ENCODE results near the gene APOLD1.
A peak's percentile ranks its signal among the peaks of the same experiment; 100 is the strongest.

The APOLD1 gene

DNA sequence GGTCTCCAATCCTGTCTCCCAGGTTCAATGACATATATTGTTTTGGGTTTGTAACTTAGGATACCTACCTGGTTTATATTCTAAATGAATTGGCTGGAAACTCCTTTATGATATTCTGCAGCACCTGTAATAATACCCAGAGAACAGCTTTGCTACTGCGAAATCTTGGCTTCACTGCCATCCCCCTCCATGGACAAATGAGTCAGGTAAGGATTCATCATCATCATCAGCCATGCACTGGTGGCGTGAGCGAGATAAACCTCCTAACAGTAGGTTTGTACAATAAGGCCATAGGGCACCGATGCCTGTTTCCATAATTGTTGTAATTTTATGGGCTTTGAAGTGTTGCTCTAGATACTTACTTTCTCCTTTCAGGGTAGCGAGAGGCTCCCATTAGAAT, 38.4 kb downstream of the APOLD1 start:
- peak overlapping the region; percentile 28 for H2BK120ac ChIP-seq (ENCODE audit: low read depth, low read length)
- no CpG with 5 or more reads among the region's 5 CpGs for WGBS (ENCODE audit: extremely low coverage, insufficient coverage, low lambda C conversion rate)
- H3K18ac ChIP-seq (ENCODE audit: low read length) = peak overlapping the region; percentile 31
- no peak overlapping the region for H3K9ac ChIP-seq (ENCODE audit: low read length)
- H2AK5ac ChIP-seq (ENCODE audit: low read length) = no peak overlapping the region
- no peaks in the 10 kb centered on the region for H3K27me3 ChIP-seq (ENCODE audit: insufficient read depth, low read length, poor library complexity)
- H3K56ac ChIP-seq (ENCODE audit: low read length) = no peak overlapping the region
- H3K79me2 ChIP-seq (ENCODE audit: control insufficient read depth, insufficient read depth, low read length) = no peaks in the 10 kb centered on the region
- peaks cover 3% of the 10 kb centered on the region for H3K79me1 ChIP-seq (ENCODE audit: low read length)
- no peak for DNase-seq
- peak overlapping the region; percentile 36 for H3K4ac ChIP-seq (ENCODE audit: low read depth, low read length)
- H3K23ac ChIP-seq (ENCODE audit: low read length) = no peak overlapping the region
- H4K5ac ChIP-seq (ENCODE audit: low read length) = no peak overlapping the region
- H2BK15ac ChIP-seq (replicated peaks; ENCODE audit: low read depth) = no peak overlapping the region
- no peak overlapping the region for H4K8ac ChIP-seq (ENCODE audit: low read depth, low read length)
- no peaks in the 10 kb centered on the region for H3K4me1 ChIP-seq (ENCODE audit: control insufficient read depth, low read depth, low read length)
- no peak overlapping the region for H3K4me2 ChIP-seq (ENCODE audit: low read length)
- H3K4me3 ChIP-seq (ENCODE audit: low read length) = no peak overlapping the region
- no peak overlapping the region for H3K27ac ChIP-seq (ENCODE audit: low read depth, low read length)
- peaks cover 12% of the 10 kb centered on the region for H3K36me3 ChIP-seq (ENCODE audit: control insufficient read depth, insufficient read depth, low read length)
- no peak overlapping the region for H2BK5ac ChIP-seq (ENCODE audit: low read length)

DNA sequence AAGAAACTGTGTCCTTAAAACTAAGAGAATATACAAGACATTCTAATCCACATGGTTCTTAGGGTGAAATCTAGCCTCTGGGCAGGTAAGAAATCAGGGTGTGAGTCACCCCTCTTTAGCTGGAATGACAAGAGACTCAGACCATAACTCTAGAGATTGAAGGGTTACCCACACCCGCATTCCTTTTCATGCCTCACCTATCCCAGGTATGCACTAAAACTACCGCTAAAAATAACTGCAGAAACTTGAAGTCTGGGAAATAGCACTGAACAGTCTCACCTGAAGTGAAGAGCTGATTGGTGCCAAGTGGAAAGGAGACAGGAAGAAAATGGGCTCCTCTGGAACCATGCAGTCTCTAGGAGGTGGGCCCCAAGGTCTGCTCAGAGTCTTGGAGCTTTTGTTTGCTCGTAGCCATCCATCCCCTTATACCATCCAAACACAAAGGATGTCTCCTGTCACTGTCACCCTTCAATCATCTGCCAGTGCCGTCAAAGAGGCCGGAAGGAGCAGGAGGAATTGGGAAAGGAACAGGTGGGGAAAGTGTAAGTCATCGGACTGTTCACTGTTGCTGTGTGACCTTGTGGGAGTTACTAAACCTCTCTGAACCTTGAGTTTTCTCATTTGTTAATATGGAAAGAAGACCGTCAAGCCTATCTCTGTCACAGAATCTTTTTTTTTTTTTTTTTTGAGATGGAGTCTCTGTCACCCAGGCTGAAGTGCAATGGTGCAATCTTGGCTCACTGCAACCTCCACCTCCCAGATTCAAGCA, 50.1 kb downstream of the APOLD1 start:
- Histone ChIP-seq H3K4me3 (ENCODE audit: low read length) (no peak overlapping the region), H3K18ac (ENCODE audit: low read length) (no peak overlapping the region), H4K5ac (ENCODE audit: low read length) (no peak overlapping the region), H3K4me1 (ENCODE audit: control insufficient read depth, low read depth, low read length) (no peaks in the 10 kb centered on the region), H3K27me3 (ENCODE audit: insufficient read depth, low read length, poor library complexity) (no peaks in the 10 kb centered on the region), H3K4me2 (ENCODE audit: low read length) (no peak overlapping the region), H2BK15ac (replicated peaks; ENCODE audit: low read depth) (no peak overlapping the region), H3K79me1 (ENCODE audit: low read length) (no peaks in the 10 kb centered on the region), H3K36me3 (ENCODE audit: control insufficient read depth, insufficient read depth, low read length) (peaks cover 5% of the 10 kb centered on the region), H2BK120ac (ENCODE audit: low read depth, low read length) (no peak overlapping the region), H3K79me2 (ENCODE audit: control insufficient read depth, insufficient read depth, low read length) (no peaks in the 10 kb centered on the region), H3K4ac (ENCODE audit: low read depth, low read length) (no peak overlapping the region), H2AK5ac (ENCODE audit: low read length) (no peak overlapping the region), H4K8ac (ENCODE audit: low read depth, low read length) (no peak overlapping the region), H3K27ac (ENCODE audit: low read depth, low read length) (no peak overlapping the region), H3K23ac (ENCODE audit: low read length) (no peak overlapping the region), H3K9ac (ENCODE audit: low read length) (no peak overlapping the region), H3K56ac (ENCODE audit: low read length) (no peak overlapping the region), H2BK5ac (ENCODE audit: low read length) (no peak overlapping the region)
- DNase-seq = peak; percentile 61
- WGBS (ENCODE audit: extremely low coverage, insufficient coverage, low lambda C conversion rate) = no CpG with 5 or more reads among the region's 7 CpGs

GRCh38 chr12:12836571-12836970, 51.1 kb downstream of the APOLD1 start:
- H3K79me1 ChIP-seq (ENCODE audit: low read length) = no peaks in the 10 kb centered on the region
- H3K56ac ChIP-seq (ENCODE audit: low read length) = no peak overlapping the region
- H2AK5ac ChIP-seq (ENCODE audit: low read length) = no peak overlapping the region
- no peak for DNase-seq
- no peak overlapping the region for H3K4ac ChIP-seq (ENCODE audit: low read depth, low read length)
- H4K5ac ChIP-seq (ENCODE audit: low read length) = no peak overlapping the region
- WGBS (ENCODE audit: extremely low coverage, insufficient coverage, low lambda C conversion rate) = no CpG with 5 or more reads among the region's 6 CpGs
- no peak overlapping the region for H2BK5ac ChIP-seq (ENCODE audit: low read length)
- H3K79me2 ChIP-seq (ENCODE audit: control insufficient read depth, insufficient read depth, low read length) = no peaks in the 10 kb centered on the region
- no peak overlapping the region for H3K4me3 ChIP-seq (ENCODE audit: low read length)
- peaks cover 5% of the 10 kb centered on the region for H3K36me3 ChIP-seq (ENCODE audit: control insufficient read depth, insufficient read depth, low read length)
- H3K27ac ChIP-seq (ENCODE audit: low read depth, low read length) = no peak overlapping the region
- H3K9ac ChIP-seq (ENCODE audit: low read length) = no peak overlapping the region
- no peak overlapping the region for H4K8ac ChIP-seq (ENCODE audit: low read depth, low read length)
- H2BK15ac ChIP-seq (replicated peaks; ENCODE audit: low read depth) = no peak overlapping the region
- no peaks in the 10 kb centered on the region for H3K27me3 ChIP-seq (ENCODE audit: insufficient read depth, low read length, poor library complexity)
- no peak overlapping the region for H3K4me2 ChIP-seq (ENCODE audit: low read length)
- H3K23ac ChIP-seq (ENCODE audit: low read length) = no peak overlapping the region
- H3K4me1 ChIP-seq (ENCODE audit: control insufficient read depth, low read depth, low read length) = no peaks in the 10 kb centered on the region
- H3K18ac ChIP-seq (ENCODE audit: low read length) = no peak overlapping the region
- H2BK120ac ChIP-seq (ENCODE audit: low read depth, low read length) = no peak overlapping the region

DNA sequence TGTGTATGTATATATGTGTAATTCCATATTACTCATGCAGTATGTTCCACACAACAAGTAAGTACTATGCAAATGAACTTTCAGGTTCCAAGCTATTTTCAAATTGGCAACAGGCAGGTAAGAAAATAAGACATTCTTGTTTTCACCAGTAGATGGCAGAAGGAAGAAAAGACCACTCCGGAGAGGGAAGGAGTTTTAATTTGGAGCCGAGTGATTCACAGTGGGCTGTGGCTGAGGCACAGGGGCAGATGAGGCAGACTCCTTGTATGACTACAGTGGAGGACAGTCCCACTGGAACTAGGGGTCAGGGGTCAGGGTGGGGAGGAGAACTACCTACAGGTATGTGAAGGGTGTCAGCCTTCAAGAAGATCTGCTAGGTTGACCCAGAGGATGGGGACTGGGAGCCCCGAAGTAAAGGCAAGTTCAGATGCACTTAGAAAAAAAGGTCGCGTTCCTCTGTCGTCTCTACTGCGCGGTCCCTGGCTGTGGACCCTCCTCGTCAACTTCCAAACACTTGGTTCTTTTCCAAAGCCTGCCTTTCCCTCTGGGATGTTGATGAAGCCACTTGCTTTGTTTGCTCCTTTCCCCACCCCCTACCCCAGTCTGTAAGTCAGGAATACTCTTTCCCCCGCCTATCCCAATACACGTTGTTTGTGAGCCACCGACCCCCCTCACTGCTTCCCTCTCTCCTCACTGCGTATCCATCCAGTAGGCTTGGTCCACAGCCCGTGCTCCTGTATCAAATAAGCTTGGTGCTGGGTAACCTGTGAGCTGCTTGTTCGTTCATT, 51.8 kb downstream of the APOLD1 start:
- H3K79me2 ChIP-seq (ENCODE audit: control insufficient read depth, insufficient read depth, low read length) = no peaks in the 10 kb centered on the region
- peaks cover 5% of the 10 kb centered on the region for H3K36me3 ChIP-seq (ENCODE audit: control insufficient read depth, insufficient read depth, low read length)
- no CpG with 5 or more reads among the region's 15 CpGs for WGBS (ENCODE audit: extremely low coverage, insufficient coverage, low lambda C conversion rate)
- no peak overlapping the region for H3K4ac ChIP-seq (ENCODE audit: low read depth, low read length)
- H3K4me1 ChIP-seq (ENCODE audit: control insufficient read depth, low read depth, low read length) = no peaks in the 10 kb centered on the region
- no peaks in the 10 kb centered on the region for H3K27me3 ChIP-seq (ENCODE audit: insufficient read depth, low read length, poor library complexity)
- no peak overlapping the region for H2BK5ac ChIP-seq (ENCODE audit: low read length)
- H3K18ac ChIP-seq (ENCODE audit: low read length) = no peak overlapping the region
- H3K79me1 ChIP-seq (ENCODE audit: low read length) = no peaks in the 10 kb centered on the region
- no peak overlapping the region for H4K8ac ChIP-seq (ENCODE audit: low read depth, low read length)
- no peak overlapping the region for H2AK5ac ChIP-seq (ENCODE audit: low read length)
- H4K5ac ChIP-seq (ENCODE audit: low read length) = no peak overlapping the region
- no peak overlapping the region for H3K9ac ChIP-seq (ENCODE audit: low read length)
- H2BK120ac ChIP-seq (ENCODE audit: low read depth, low read length) = no peak overlapping the region
- no peak overlapping the region for H3K4me2 ChIP-seq (ENCODE audit: low read length)
- no peak overlapping the region for H3K27ac ChIP-seq (ENCODE audit: low read depth, low read length)
- H3K4me3 ChIP-seq (ENCODE audit: low read length) = no peak overlapping the region
- no peak overlapping the region for H3K56ac ChIP-seq (ENCODE audit: low read length)
- no peak overlapping the region for H3K23ac ChIP-seq (ENCODE audit: low read length)
- no peak overlapping the region for H2BK15ac ChIP-seq (replicated peaks; ENCODE audit: low read depth)
- DNase-seq = peak; percentile 76

DNA sequence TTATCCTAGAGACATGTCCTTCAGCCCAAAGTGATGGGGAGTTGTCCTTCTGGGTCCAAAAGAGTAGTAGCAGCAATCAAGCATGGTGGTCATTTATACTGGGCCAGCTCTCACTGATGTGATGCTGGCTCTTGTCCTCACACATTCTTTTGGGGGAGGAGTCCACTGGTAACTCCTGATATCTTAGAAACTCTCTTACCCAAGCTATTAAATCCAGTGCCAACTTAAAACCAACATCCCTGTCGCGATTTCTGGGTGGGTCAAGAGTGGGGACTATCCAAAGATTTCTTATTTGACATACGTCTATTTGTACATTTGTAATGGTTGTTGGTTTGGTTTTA, 52.3 kb downstream of the APOLD1 start:
- Histone ChIP-seq H3K27me3 (ENCODE audit: insufficient read depth, low read length, poor library complexity) (no peaks in the 10 kb centered on the region), H3K4me1 (ENCODE audit: control insufficient read depth, low read depth, low read length) (no peaks in the 10 kb centered on the region), H3K18ac (ENCODE audit: low read length) (no peak overlapping the region), H3K4me3 (ENCODE audit: low read length) (no peak overlapping the region), H3K4me2 (ENCODE audit: low read length) (no peak overlapping the region), H3K79me1 (ENCODE audit: low read length) (no peaks in the 10 kb centered on the region), H3K56ac (ENCODE audit: low read length) (no peak overlapping the region), H2BK5ac (ENCODE audit: low read length) (no peak overlapping the region), H4K8ac (ENCODE audit: low read depth, low read length) (no peak overlapping the region), H2BK15ac (replicated peaks; ENCODE audit: low read depth) (no peak overlapping the region), H3K79me2 (ENCODE audit: control insufficient read depth, insufficient read depth, low read length) (no peaks in the 10 kb centered on the region), H3K23ac (ENCODE audit: low read length) (no peak overlapping the region), H3K27ac (ENCODE audit: low read depth, low read length) (no peak overlapping the region), H3K36me3 (ENCODE audit: control insufficient read depth, insufficient read depth, low read length) (peaks cover 1% of the 10 kb centered on the region), H3K9ac (ENCODE audit: low read length) (no peak overlapping the region), H2BK120ac (ENCODE audit: low read depth, low read length) (no peak overlapping the region), H4K5ac (ENCODE audit: low read length) (no peak overlapping the region), H2AK5ac (ENCODE audit: low read length) (no peak overlapping the region), H3K4ac (ENCODE audit: low read depth, low read length) (no peak overlapping the region)
- no CpG with 5 or more reads among the region's 3 CpGs for WGBS (ENCODE audit: extremely low coverage, insufficient coverage, low lambda C conversion rate)
- no peak for DNase-seq

Data from mesendoderm (in vitro differentiated cells).